Measurements from ENCODE around the gene ATXN1L.
"Not testable (repeated sequence)": the region's sequence is repeated elsewhere in the genome, so short reads cannot be mapped to it uniquely, and the experiment has no call there.

The ATXN1L gene

DNA sequence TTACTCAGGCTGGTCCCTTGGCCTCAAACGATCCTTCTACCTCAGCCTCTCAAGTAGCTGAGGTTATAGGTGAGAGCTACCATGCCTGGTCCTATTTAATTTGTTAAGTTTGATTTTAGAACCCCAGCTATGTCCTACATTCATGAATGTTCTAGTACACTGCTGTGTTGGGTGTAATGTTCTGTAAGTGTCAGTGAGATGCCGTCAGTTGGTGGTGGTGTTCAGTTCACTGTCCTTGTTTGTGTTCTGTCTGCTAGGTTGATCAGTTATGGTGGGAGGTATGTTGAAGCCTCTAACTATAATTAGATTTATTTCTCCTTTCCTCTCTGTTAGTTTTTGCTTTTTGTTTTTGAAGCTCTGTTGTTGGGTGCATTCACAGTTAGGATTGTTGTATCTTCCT is 57.8 kb downstream of the ATXN1L start:
- ATAC-seq: no peak
- TF ChIP-seq RARB (CRISPR knock-in tag; IDR thresholded peaks at IDR 0.05): no peak
- TF ChIP-seq SNAI2 (CRISPR knock-in tag; IDR thresholded peaks at IDR 0.05): no peak
- TF ChIP-seq, protein P1, sequence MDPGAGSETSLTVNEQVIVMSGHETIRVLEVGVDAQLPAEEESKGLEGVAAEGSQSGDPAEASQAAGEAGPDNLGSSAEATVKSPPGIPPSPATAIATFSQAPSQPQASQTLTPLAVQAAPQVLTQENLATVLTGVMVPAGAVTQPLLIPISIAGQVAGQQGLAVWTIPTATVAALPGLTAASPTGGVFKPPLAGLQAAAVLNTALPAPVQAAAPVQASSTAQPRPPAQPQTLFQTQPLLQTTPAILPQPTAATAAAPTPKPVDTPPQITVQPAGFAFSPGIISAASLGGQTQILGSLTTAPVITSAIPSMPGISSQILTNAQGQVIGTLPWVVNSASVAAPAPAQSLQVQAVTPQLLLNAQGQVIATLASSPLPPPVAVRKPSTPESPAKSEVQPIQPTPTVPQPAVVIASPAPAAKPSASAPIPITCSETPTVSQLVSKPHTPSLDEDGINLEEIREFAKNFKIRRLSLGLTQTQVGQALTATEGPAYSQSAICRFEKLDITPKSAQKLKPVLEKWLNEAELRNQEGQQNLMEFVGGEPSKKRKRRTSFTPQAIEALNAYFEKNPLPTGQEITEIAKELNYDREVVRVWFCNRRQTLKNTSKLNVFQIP (CRISPR knock-in tag; IDR thresholded peaks at IDR 0.05; ENCODE audit: borderline replicate concordance, low read depth): no peak
- TF ChIP-seq ISL1 (CRISPR knock-in tag; IDR thresholded peaks at IDR 0.05): no peak
- TF ChIP-seq BACH2 (CRISPR knock-in tag; IDR thresholded peaks at IDR 0.05; ENCODE audit: borderline replicate concordance): no peak
- TF ChIP-seq, protein P2, sequence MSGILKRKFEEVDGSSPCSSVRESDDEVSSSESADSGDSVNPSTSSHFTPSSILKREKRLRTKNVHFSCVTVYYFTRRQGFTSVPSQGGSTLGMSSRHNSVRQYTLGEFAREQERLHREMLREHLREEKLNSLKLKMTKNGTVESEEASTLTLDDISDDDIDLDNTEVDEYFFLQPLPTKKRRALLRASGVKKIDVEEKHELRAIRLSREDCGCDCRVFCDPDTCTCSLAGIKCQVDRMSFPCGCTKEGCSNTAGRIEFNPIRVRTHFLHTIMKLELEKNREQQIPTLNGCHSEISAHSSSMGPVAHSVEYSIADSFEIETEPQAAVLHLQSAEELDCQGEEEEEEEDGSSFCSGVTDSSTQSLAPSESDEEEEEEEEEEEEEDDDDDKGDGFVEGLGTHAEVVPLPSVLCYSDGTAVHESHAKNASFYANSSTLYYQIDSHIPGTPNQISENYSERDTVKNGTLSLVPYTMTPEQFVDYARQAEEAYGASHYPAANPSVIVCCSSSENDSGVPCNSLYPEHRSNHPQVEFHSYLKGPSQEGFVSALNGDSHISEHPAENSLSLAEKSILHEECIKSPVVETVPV (CRISPR knock-in tag; IDR thresholded peaks at IDR 0.05): no peak
- TF ChIP-seq, protein P3, sequence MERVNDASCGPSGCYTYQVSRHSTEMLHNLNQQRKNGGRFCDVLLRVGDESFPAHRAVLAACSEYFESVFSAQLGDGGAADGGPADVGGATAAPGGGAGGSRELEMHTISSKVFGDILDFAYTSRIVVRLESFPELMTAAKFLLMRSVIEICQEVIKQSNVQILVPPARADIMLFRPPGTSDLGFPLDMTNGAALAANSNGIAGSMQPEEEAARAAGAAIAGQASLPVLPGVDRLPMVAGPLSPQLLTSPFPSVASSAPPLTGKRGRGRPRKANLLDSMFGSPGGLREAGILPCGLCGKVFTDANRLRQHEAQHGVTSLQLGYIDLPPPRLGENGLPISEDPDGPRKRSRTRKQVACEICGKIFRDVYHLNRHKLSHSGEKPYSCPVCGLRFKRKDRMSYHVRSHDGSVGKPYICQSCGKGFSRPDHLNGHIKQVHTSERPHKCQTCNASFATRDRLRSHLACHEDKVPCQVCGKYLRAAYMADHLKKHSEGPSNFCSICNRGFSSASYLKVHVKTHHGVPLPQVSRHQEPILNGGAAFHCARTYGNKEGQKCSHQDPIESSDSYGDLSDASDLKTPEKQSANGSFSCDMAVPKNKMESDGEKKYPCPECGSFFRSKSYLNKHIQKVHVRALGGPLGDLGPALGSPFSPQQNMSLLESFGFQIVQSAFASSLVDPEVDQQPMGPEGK (CRISPR knock-in tag; IDR thresholded peaks at IDR 0.05; ENCODE audit: borderline replicate concordance): no peak
- no peak for TF ChIP-seq CSDC2 (CRISPR knock-in tag; IDR thresholded peaks at IDR 0.05)
- TF ChIP-seq PPARA (CRISPR knock-in tag; IDR thresholded peaks at IDR 0.05; ENCODE audit: borderline replicate concordance): no peak
- no peak for TF ChIP-seq ARNTL (CRISPR knock-in tag; IDR thresholded peaks at IDR 0.05; ENCODE audit: borderline replicate concordance, low read depth)
- TF ChIP-seq, protein P4, sequence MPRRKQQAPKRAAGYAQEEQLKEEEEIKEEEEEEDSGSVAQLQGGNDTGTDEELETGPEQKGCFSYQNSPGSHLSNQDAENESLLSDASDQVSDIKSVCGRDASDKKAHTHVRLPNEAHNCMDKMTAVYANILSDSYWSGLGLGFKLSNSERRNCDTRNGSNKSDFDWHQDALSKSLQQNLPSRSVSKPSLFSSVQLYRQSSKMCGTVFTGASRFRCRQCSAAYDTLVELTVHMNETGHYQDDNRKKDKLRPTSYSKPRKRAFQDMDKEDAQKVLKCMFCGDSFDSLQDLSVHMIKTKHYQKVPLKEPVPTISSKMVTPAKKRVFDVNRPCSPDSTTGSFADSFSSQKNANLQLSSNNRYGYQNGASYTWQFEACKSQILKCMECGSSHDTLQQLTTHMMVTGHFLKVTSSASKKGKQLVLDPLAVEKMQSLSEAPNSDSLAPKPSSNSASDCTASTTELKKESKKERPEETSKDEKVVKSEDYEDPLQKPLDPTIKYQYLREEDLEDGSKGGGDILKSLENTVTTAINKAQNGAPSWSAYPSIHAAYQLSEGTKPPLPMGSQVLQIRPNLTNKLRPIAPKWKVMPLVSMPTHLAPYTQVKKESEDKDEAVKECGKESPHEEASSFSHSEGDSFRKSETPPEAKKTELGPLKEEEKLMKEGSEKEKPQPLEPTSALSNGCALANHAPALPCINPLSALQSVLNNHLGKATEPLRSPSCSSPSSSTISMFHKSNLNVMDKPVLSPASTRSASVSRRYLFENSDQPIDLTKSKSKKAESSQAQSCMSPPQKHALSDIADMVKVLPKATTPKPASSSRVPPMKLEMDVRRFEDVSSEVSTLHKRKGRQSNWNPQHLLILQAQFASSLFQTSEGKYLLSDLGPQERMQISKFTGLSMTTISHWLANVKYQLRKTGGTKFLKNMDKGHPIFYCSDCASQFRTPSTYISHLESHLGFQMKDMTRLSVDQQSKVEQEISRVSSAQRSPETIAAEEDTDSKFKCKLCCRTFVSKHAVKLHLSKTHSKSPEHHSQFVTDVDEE (CRISPR knock-in tag; IDR thresholded peaks at IDR 0.05): no peak
- no peak for TF ChIP-seq ZNF565 (CRISPR knock-in tag; conservative IDR thresholded peaks at IDR 0.05; ENCODE audit: low read depth)
- no peak for TF ChIP-seq ZNF8 (CRISPR knock-in tag; IDR thresholded peaks at IDR 0.05)

DNA sequence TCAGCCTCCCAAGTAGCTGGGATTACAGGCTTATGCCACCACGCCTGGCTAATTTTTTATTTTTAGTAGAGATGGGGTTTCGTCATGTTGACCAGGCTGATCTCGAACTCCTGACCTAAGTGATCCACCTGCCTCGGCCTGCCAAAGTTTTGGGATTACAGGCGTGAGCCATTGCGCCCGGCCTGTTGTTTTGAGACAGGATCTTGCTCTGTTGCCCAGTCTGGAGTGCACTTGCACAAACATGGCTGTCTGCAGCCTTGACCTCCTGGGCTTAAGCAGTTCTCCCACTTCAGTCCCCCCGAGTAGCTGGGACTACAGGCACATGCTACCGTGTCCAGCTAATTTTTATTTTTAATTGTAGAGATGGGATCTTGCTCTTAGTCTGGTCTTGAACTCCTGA is 58.5 kb downstream of the ATXN1L start:
- TF ChIP-seq, protein P5, sequence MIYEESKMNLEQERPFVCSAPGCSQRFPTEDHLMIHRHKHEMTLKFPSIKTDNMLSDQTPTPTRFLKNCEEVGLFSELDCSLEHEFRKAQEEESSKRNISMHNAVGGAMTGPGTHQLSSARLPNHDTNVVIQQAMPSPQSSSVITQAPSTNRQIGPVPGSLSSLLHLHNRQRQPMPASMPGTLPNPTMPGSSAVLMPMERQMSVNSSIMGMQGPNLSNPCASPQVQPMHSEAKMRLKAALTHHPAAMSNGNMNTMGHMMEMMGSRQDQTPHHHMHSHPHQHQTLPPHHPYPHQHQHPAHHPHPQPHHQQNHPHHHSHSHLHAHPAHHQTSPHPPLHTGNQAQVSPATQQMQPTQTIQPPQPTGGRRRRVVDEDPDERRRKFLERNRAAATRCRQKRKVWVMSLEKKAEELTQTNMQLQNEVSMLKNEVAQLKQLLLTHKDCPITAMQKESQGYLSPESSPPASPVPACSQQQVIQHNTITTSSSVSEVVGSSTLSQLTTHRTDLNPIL (CRISPR knock-in tag; IDR thresholded peaks at IDR 0.05; ENCODE audit: low read depth): no peak
- no peak for TF ChIP-seq GLIS3 (CRISPR knock-in tag; IDR thresholded peaks at IDR 0.05)
- ATAC-seq: no peak

DNA sequence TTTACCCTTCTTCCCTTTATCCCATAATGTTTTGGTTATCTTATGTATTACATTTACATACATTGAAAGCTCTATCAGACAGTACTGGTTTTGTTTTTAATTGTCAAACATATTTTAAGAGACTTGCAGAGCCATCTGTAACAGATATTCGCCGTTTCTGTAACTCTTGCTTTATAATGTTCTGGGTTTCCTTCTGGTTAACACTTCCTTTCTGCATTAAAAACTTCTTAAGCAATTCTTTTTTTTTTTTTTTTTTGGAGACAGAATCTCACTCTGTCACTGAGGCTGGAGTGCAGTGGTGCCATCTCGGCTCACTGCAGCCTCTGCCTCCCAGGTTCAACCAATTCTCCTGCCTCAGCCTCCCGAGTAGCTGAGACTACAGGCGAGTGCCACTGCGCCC is 60.0 kb downstream of the ATXN1L start:
- not testable (repeated sequence) for ATAC-seq
